SW480 (cell line): ENCODE data around the gene SAMD14.

Experiments
- DNase-seq: peaks from one replicate; pipeline ENCODE4 v3.0.0-alpha.2; 2016; ENCODE audit warnings: low spot score

Gene SAMD14

GRCh38 chr17:50129728-50130558 is at the start of gene SAMD14:
SAMD14 (minus strand) TSS chr17:50130160; CDS start chr17:50124959, 5,201 bp downstream.
- DNase-seq, result peak; percentile 56

GRCh38 chr17:50177983-50178834 is 48.2 kb upstream of the SAMD14 start:
- peak; percentile 96 for DNase-seq

GRCh38 chr17:50177476-50177875 is 47.5 kb upstream of the SAMD14 start:
- DNase-seq, result no peak

- DNase-seq, result no peak
Observed at GRCh38 chr17:50176559-50177357, 46.8 kb upstream of the SAMD14 start.

GRCh38 chr17:50175035-50175807 is 45.3 kb upstream of the SAMD14 start:
- DNase-seq, result no peak

GRCh38 chr17:50174444-50174843 is 44.5 kb upstream of the SAMD14 start:
- DNase-seq, result no peak

- no peak for DNase-seq
Observed at GRCh38 chr17:50173335-50173941, 43.5 kb upstream of the SAMD14 start.

- no peak for DNase-seq
Observed at GRCh38 chr17:50172936-50173334, 43.0 kb upstream of the SAMD14 start.

GRCh38 chr17:50172130-50172529 is 42.2 kb upstream of the SAMD14 start:
- no peak for DNase-seq

- DNase-seq, result no peak
Observed at GRCh38 chr17:50171371-50172071, 41.6 kb upstream of the SAMD14 start.

- peak; percentile 86 for DNase-seq
Observed at GRCh38 chr17:50170662-50171370, 40.9 kb upstream of the SAMD14 start.

- no peak for DNase-seq
Observed at GRCh38 chr17:50169881-50170459, 40.0 kb upstream of the SAMD14 start.

- peak; percentile 77 for DNase-seq
Observed at GRCh38 chr17:50169121-50169764, 39.3 kb upstream of the SAMD14 start.

GRCh38 chr17:50168319-50168718 is 38.4 kb upstream of the SAMD14 start:
- DNase-seq, result no peak

GRCh38 chr17:50167371-50167770 is 37.4 kb upstream of the SAMD14 start:
- no peak for DNase-seq

- no peak for DNase-seq
Observed at GRCh38 chr17:50166518-50167181, 36.7 kb upstream of the SAMD14 start.

- DNase-seq, result no peak
Observed at GRCh38 chr17:50165867-50166517, 36.0 kb upstream of the SAMD14 start, which contains the start of gene SGCA. SGCA (plus strand) TSS chr17:50166005; CDS start chr17:50166041, 36 bp downstream.

- no peak for DNase-seq
Observed at GRCh38 chr17:50165466-50165865, 35.5 kb upstream of the SAMD14 start.
